ENCODE results near the gene FADS3.

FADS3 gene

GRCh38 chr11:61854966-61855714 lies 36.2 kb downstream of the FADS3 start:
- Histone ChIP-seq H3K4me1 (ENCODE audit: insufficient read depth, low read length, severe bottlenecking) (no peaks in the 10 kb centered on the region), H4K20me1 (ENCODE audit: insufficient read depth, low read length) (no peaks in the 10 kb centered on the region)

DNA sequence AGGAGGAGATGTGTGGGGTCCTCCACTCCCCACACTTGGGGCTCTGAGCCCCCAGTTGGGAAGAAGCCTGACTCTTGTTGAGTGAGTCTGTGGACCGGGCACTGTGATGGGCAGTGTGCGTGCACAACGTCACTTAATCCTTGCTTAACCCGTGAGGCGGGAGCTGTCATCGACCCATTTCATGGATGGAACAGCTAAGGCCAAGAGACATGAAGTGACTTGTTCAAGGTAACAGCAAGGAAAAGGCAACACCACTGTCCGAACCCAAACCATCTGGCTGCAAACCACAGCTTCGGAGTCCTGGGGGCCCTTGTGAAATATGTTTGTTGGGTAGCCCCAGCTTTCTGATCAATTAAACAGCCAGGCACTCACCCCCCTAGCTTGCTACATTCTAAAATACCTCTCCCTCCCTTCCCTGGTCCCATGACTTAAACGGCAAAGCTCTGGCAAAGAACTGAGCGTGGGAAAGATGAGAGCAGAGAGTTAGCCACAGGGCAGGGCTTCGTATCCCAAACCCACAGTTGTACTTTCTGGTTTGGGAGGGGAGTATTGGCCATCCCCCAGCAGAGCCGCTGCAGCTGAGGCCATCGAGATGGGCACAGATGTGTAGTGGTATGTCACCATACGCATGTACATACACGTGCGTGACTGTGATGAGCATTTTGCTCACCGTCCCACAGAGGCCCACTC lies 37.0 kb downstream of the FADS3 start:
- H2AFZ ChIP-seq (ENCODE audit: low read length) = no peak overlapping the region
- H3K4me1 ChIP-seq (ENCODE audit: insufficient read depth, low read length, severe bottlenecking) = no peaks in the 10 kb centered on the region
- H3K27ac ChIP-seq (ENCODE audit: low read depth, low read length, poor library complexity, severe bottlenecking) = no peak overlapping the region
- no peaks in the 10 kb centered on the region for H3K9me3 ChIP-seq (ENCODE audit: low read length)
- peaks cover 81% of the 10 kb centered on the region for H3K36me3 ChIP-seq (ENCODE audit: insufficient read depth, low read length)
- no peak overlapping the region for H3K4me2 ChIP-seq (ENCODE audit: low read length)
- H4K20me1 ChIP-seq (ENCODE audit: insufficient read depth, low read length) = no peaks in the 10 kb centered on the region
- H3K4me3 ChIP-seq (ENCODE audit: low read depth, low read length, poor library complexity, severe bottlenecking) = no peak overlapping the region
- no peaks in the 10 kb centered on the region for H3K9me2 ChIP-seq (ENCODE audit: low read depth, low read length)
- no peak overlapping the region for H3K9ac ChIP-seq (ENCODE audit: low read length)
- TF ChIP-seq EZH2 (IDR thresholded peaks at IDR 0.05; ENCODE audit: borderline replicate concordance, low read length) = no peak
- TF ChIP-seq, protein P1, sequence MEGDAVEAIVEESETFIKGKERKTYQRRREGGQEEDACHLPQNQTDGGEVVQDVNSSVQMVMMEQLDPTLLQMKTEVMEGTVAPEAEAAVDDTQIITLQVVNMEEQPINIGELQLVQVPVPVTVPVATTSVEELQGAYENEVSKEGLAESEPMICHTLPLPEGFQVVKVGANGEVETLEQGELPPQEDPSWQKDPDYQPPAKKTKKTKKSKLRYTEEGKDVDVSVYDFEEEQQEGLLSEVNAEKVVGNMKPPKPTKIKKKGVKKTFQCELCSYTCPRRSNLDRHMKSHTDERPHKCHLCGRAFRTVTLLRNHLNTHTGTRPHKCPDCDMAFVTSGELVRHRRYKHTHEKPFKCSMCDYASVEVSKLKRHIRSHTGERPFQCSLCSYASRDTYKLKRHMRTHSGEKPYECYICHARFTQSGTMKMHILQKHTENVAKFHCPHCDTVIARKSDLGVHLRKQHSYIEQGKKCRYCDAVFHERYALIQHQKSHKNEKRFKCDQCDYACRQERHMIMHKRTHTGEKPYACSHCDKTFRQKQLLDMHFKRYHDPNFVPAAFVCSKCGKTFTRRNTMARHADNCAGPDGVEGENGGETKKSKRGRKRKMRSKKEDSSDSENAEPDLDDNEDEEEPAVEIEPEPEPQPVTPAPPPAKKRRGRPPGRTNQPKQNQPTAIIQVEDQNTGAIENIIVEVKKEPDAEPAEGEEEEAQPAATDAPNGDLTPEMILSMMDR (IDR thresholded peaks at IDR 0.05; ENCODE audit: low read length) = no peak
- H3F3A ChIP-seq (ENCODE audit: insufficient read depth, low read length) = no peaks in the 10 kb centered on the region
- H3K79me2 ChIP-seq (ENCODE audit: insufficient read depth, low read length) = no peaks in the 10 kb centered on the region
- H3K27me3 ChIP-seq (ENCODE audit: insufficient read depth, low read length) = no peaks in the 10 kb centered on the region

More at GRCh38 chr11:61854966-61855714, 36.2 kb downstream of the FADS3 start:
- TF ChIP-seq EZH2 (IDR thresholded peaks at IDR 0.05; ENCODE audit: borderline replicate concordance, low read length) = no peak
- Histone ChIP-seq H3K36me3 (ENCODE audit: insufficient read depth, low read length) (peaks cover 81% of the 10 kb centered on the region), H3K4me3 (ENCODE audit: low read depth, low read length, poor library complexity, severe bottlenecking) (no peak overlapping the region), H3K9me3 (ENCODE audit: low read length) (no peaks in the 10 kb centered on the region), H2AFZ (ENCODE audit: low read length) (no peak overlapping the region), H3K4me2 (ENCODE audit: low read length) (no peak overlapping the region), H3F3A (ENCODE audit: insufficient read depth, low read length) (no peaks in the 10 kb centered on the region), H3K27me3 (ENCODE audit: insufficient read depth, low read length) (no peaks in the 10 kb centered on the region), H3K27ac (ENCODE audit: low read depth, low read length, poor library complexity, severe bottlenecking) (no peak overlapping the region), H3K9me2 (ENCODE audit: low read depth, low read length) (no peaks in the 10 kb centered on the region), H3K79me2 (ENCODE audit: insufficient read depth, low read length) (no peaks in the 10 kb centered on the region), H3K9ac (ENCODE audit: low read length) (no peak overlapping the region)

GRCh38 chr11:61853698-61854169 lies 37.6 kb downstream of the FADS3 start:
- Histone ChIP-seq H4K20me1 (ENCODE audit: insufficient read depth, low read length) (no peaks in the 10 kb centered on the region), H3K4me1 (ENCODE audit: insufficient read depth, low read length, severe bottlenecking) (no peaks in the 10 kb centered on the region)

More at GRCh38 chr11:61853698-61854169, 37.6 kb downstream of the FADS3 start:
- Histone ChIP-seq H3K27ac (ENCODE audit: low read depth, low read length, poor library complexity, severe bottlenecking) (no peak overlapping the region), H3K36me3 (ENCODE audit: insufficient read depth, low read length) (peaks cover 81% of the 10 kb centered on the region), H3K79me2 (ENCODE audit: insufficient read depth, low read length) (no peaks in the 10 kb centered on the region), H3F3A (ENCODE audit: insufficient read depth, low read length) (no peaks in the 10 kb centered on the region), H3K27me3 (ENCODE audit: insufficient read depth, low read length) (no peaks in the 10 kb centered on the region), H3K4me2 (ENCODE audit: low read length) (no peak overlapping the region), H3K9me2 (ENCODE audit: low read depth, low read length) (no peaks in the 10 kb centered on the region), H3K4me3 (ENCODE audit: low read depth, low read length, poor library complexity, severe bottlenecking) (no peak overlapping the region), H2AFZ (ENCODE audit: low read length) (no peak overlapping the region), H3K9ac (ENCODE audit: low read length) (no peak overlapping the region), H3K9me3 (ENCODE audit: low read length) (no peaks in the 10 kb centered on the region)
- TF ChIP-seq EZH2 (IDR thresholded peaks at IDR 0.05; ENCODE audit: borderline replicate concordance, low read length) = no peak
- TF ChIP-seq, protein P1 (IDR thresholded peaks at IDR 0.05; ENCODE audit: low read length) = no peak
